GM12878 (cell line): Measurements from ENCODE around the gene DOLPP1. TPM values are rescaled to one million over a fixed set of nuclear protein-coding genes. Genes with fewer than 3 reads are reported as not detected.
"Not testable (repeated sequence)": the region's sequence is repeated elsewhere in the genome, so short reads cannot be mapped to it uniquely, and the experiment has no call there.

ENCODE experiments used
- ATAC-seq: fragments of 200-7000 bp; cut with Tn5 transposase; 3 replicates; pipeline ENCODE4 v1.9.1; 2020; ENCODE audit warnings: mild to moderate bottlenecking, moderate library complexity
- BruUV-seq: library from RNA; stranded (reverse); fragments of 400-500 nt; replicated peaks from 2 replicates; lab custom pipeline; 2021; lab: Mats Ljungman, UMichigan
- CTCF ChIA-PET: fragments of 300-600 bp; sonication (Branson Sonifier 250); formaldehyde crosslinking; extraction: SDS; loops from one replicate; lab custom pipeline; 2021; ENCODE audit warnings: inconsistent platforms; lab: Yijun Ruan, JAX
- POLR2A ChIA-PET: fragments of 350-600 bp; formaldehyde crosslinking; extraction: SDS; loops from one replicate; lab custom pipeline; 2021; ENCODE audit warnings: inconsistent platforms; lab: Charles Lee
- RAD21 ChIA-PET: fragments of 300-600 bp; sonication (Branson Sonifier 250); formaldehyde crosslinking; loops from one replicate; lab custom pipeline; 2023; ENCODE audit warnings: antibody characterized with exemption; ENCODE audit not compliant: unreplicated experiment; lab: Charles Lee
- SMC1A ChIA-PET: fragments of 300-600 bp; sonication (Branson Sonifier 250); formaldehyde crosslinking; loops from one replicate; lab custom pipeline; 2023; ENCODE audit not compliant: unreplicated experiment, uncharacterized antibody; lab: Charles Lee
- DNase-seq: peaks from one replicate; pipeline ENCODE4 v3.0.0-alpha.2; 2011; ENCODE audit warnings: low read depth, low spot score
- FAIRE-seq: peaks from 3 replicates; lab custom pipeline; 2011; peaks lifted over from hg19 to GRCh38; lab: Jason Lieb, UNC
- H2AFZ ChIP-seq: 2 replicates; pipeline ENCODE4 v1.6.0; 2011; ENCODE audit warnings: low read depth, low read length, control low read depth; ENCODE audit not compliant: control insufficient read depth
- H3K27ac ChIP-seq: 2 replicates; pipeline ENCODE4 v1.5.1; 2011; ENCODE audit warnings: control low read depth; ENCODE audit not compliant: control insufficient read depth, insufficient read depth
- H3K27me3 ChIP-seq, 2 experiments: replicated peaks in 1 of 2; 2 replicates each; pipeline versions ENCODE4 v1.6.0 to v1.6.1; 2011; ENCODE audit warnings: low read length in 1 of 2; ENCODE audit not compliant: control insufficient read depth in 2 of 2, insufficient read depth in 2 of 2
- H3K36me3 ChIP-seq, 2 experiments: 2 replicates each; pipeline ENCODE4 v1.5.1; 2011; ENCODE audit warnings: low read length in 1 of 2; ENCODE audit not compliant: control insufficient read depth in 2 of 2, insufficient read depth in 2 of 2
- H3K4me1 ChIP-seq: 2 replicates; pipeline ENCODE4 v1.6.1; 2011; ENCODE audit warnings: mild to moderate bottlenecking, low read length, moderate library complexity, mixed read lengths; ENCODE audit not compliant: control insufficient read depth, insufficient read depth
- H3K4me2 ChIP-seq: 2 replicates; pipeline ENCODE4 v1.6.0; 2011; ENCODE audit warnings: control low read depth; ENCODE audit not compliant: control insufficient read depth, insufficient read depth
- H3K4me3 ChIP-seq: fragments of 200-600 bp; sonication (generic); 2 replicates; pipeline ENCODE4 v1.5.1; 2016
- H3K79me2 ChIP-seq: 2 replicates; pipeline ENCODE4 v1.6.0; 2011; ENCODE audit warnings: low read length; ENCODE audit not compliant: control insufficient read depth, insufficient read depth
- H3K9ac ChIP-seq: 2 replicates; pipeline ENCODE4 v1.8.0; 2011; ENCODE audit warnings: low read length, control low read depth, mixed read lengths; ENCODE audit not compliant: control insufficient read depth, insufficient read depth
- H3K9me3 ChIP-seq: replicated peaks from 3 replicates; pipeline ENCODE4 v1.5.1; 2011; ENCODE audit warnings: mild to moderate bottlenecking, low read length; ENCODE audit not compliant: control insufficient read depth, insufficient read depth
- H4K20me1 ChIP-seq: 2 replicates; pipeline ENCODE4 v1.6.0; 2011; ENCODE audit not compliant: control insufficient read depth, insufficient read depth
- POLR2AphosphoS2 ChIP-seq: IDR thresholded peaks from 2 replicates; pipeline ENCODE4 v1.6.1; 2011; ENCODE audit warnings: low read depth, mild to moderate bottlenecking, low read length, improper control_type of control experiment, moderate library complexity
- POLR2AphosphoS5 ChIP-seq: IDR thresholded peaks from 2 replicates; pipeline ENCODE4 v1.6.1; 2011; ENCODE audit warnings: mild to moderate bottlenecking, low read length, inconsistent platforms
- WGBS: methylation state at CpG from one replicate; pipeline ENCODE4 v1.1.6; 2016; ENCODE audit warnings: low lambda C conversion rate; ENCODE audit not compliant: insufficient replicate concordance, insufficient coverage; ENCODE audit errors: missing lambda C conversion rate; 5-methylcytosine and 5-hydroxymethylcytosine counted together
- in situ Hi-C: fragments of 300-500 bp; cut with MboI; formaldehyde crosslinking; loops from 9 replicates; pipeline ENCODE4 v1.14.3; 2018; ENCODE audit warnings: mixed read lengths
- intact Hi-C: fragments of 100-400 bp; cut with micrococcal nuclease; formaldehyde crosslinking; loops from one replicate; pipeline ENCODE4 v1.14.2; 2022; ENCODE audit not compliant: unreplicated experiment
- polyA plus RNA-seq, 11 experiments: library from polyadenylated mRNA; depleted of rRNA in 4 of 11; unstranded in 6 of 11; stranded (reverse) in 5 of 11; fragments of >200 nt; fragmentation: Nextera tagmentation in 4 of 11; fragmentation: Illumina TruSeq in 1 of 11; extraction: Ambion mirVana in 4 of 11; extraction: Trizol in 1 of 11; gene quantifications; 1 replicate in 1 of 11; 2 replicates in 10 of 11; pipeline versions ENCODE4 v1.2.1 to v1.2.3, GENCODE V29; 2011 to 2016; ENCODE audit warnings: inconsistent platforms in 2 of 11, missing spikeins in 2 of 11, low read depth in 1 of 11
- total RNA-seq, 4 experiments: library from RNA; depleted of rRNA in 3 of 4; stranded (reverse); fragments of >200 nt in 3 of 4; fragmentation: Illumina TruSeq in 1 of 4; extraction: Trizol in 1 of 4; gene quantifications; 2 replicates each; pipeline versions ENCODE4 v1.2.1 to v1.2.3, GENCODE V29; 2013 to 2021

DOLPP1 gene
- total and polyA plus RNA-seq, 10 of the 15 experiments (the other 5 are each of a cell fraction or from before 2014, with no cell fraction given) = 0.76 to 19.9 (median 13.4) TPM

DNA sequence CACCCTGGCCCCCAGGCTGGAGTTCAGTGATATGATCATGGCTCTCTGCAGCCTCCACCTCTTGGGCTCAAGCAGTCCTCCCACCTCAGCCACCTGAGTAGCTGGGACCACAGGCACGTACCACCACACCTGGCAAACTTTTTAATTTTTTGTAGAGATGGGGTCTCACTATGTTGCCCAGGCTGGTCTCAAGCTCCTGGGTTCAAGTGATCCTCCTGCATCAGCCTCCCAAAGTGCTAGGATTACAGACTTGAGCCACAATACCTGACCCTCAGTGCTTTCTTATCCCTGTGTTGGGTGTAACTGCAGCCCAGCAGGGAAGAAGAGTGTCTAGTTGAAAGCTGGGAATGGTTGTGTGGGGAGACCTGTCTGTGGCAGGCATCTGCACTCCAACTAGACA, 41.2 kb downstream of the DOLPP1 start:
- no TSS peak for BruUV-seq
- POLR2A ChIA-PET = no interaction called here
- H3K9ac ChIP-seq = no peak overlapping the region
- TF ChIP-seq POLR2AphosphoS5 (no peak), POLR2AphosphoS2 (no peak)
- TF ChIP-seq, all 136 proteins: peak for 0
- 100% methylated on average over 1 of the region's 1 CpG for WGBS
- DNase-seq (no peak), ATAC-seq (no peak), FAIRE-seq (no peak)
- SMC1A ChIA-PET = interaction anchor here (1.1 kb wide), 1 partner anchor 10 kb away, joined by 3 read pairs; no protein-coding TSS in a partner anchor
- CTCF ChIA-PET = interaction anchor here (1.3 to 2.0 kb wide), 3 partner anchors 10 to 503 kb away, joined by 3 to 10 read pairs (median 5); no protein-coding TSS in a partner anchor
- in situ Hi-C loops (no loop called here), intact Hi-C loops (no loop called here)
- H3K27ac ChIP-seq = no peak overlapping the region
- H3K27me3 ChIP-seq = no peaks in the 10 kb centered on the region
- no peaks in the 10 kb centered on the region for H4K20me1 ChIP-seq
- RAD21 ChIA-PET = no interaction called here
- no peaks in the 10 kb centered on the region for H3K9me3 ChIP-seq
- no peaks in the 10 kb centered on the region; the same call in 1 of the 2 replicates for H3K79me2 ChIP-seq
- no peak overlapping the region for H3K4me2 ChIP-seq
- H3K4me3 ChIP-seq = no peak overlapping the region
- H3K36me3 ChIP-seq = peaks cover 12 to 16% of the 10 kb centered on the region in 2 experiments
- no peak overlapping the region for H2AFZ ChIP-seq
- peaks cover 3% of the 10 kb centered on the region; the same call in 1 of the 2 replicates for H3K4me1 ChIP-seq

DNA sequence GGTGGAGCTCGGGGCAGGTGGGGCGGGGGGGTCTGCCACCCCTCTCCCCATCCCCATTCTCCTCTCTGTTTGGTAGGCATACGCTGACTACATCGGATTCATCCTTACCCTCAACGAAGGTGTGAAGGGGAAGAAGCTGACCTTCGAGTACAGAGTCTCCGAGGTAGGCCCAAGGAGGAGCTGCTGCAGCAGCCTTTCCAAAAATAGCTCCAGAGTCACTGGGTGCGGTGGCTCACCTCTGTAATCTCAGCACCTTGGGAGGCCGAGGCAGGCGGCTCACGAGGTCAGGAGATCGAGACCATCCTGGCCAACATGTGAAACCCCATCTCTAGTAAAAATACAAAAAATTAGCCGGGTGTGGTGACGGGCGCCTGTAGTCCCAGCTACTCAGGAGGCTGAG, 42.1 kb downstream of the DOLPP1 start:
- ATAC-seq = not testable (repeated sequence)

More for the DNA sequence above, 42.1 kb downstream of the DOLPP1 start:
- BruUV-seq, H3K79me2 ChIP-seq, RAD21 ChIA-PET, in situ Hi-C loops, FAIRE-seq, intact Hi-C loops, DNase-seq, H3K4me3 ChIP-seq, POLR2A ChIA-PET, H3K27me3 ChIP-seq, H3K9ac ChIP-seq, H3K9me3 ChIP-seq, H3K4me2 ChIP-seq, H4K20me1 ChIP-seq, H3K4me1 ChIP-seq, H2AFZ ChIP-seq, H3K27ac ChIP-seq: not testable (repeated sequence)
- H3K36me3 ChIP-seq = peaks cover 16 to 18% of the 10 kb centered on the region in 2 experiments
- SMC1A ChIA-PET = interaction anchor here (1.3 kb wide), 1 partner anchor 49 kb away, joined by 3 read pairs; no protein-coding TSS in a partner anchor
- WGBS = 96% methylated on average over 14 of the region's 15 CpGs
- CTCF ChIA-PET = interaction anchor here (0.7 to 2.0 kb wide), 3 partner anchors 9 to 20 kb away, joined by 3 to 10 read pairs (median 5); no protein-coding TSS in a partner anchor
